DLD1 (cell line): ENCODE results near the gene PPM1H.
"Not testable (repeated sequence)": the region's sequence is repeated elsewhere in the genome, so short reads cannot be mapped to it uniquely, and the experiment has no call there.

ENCODE experiments used
- in situ Hi-C: cut with HindIII; loops from 2 replicates; pipeline ENCODE4 v1.10.0; 2017; ENCODE audit warnings: low sequenced_read_pairs

PPM1H gene

GRCh38 chr12:62776997-62777396 lies 158.0 kb downstream of the PPM1H start:
- in situ Hi-C loops: loop anchor here (25.0 kb wide), 1 partner anchor 315 kb away; the partner anchor contains the start of gene MON2

- in situ Hi-C loops: loop anchor here (25.0 kb wide), 1 partner anchor 314 kb away; the partner anchor contains the start of gene MON2
These were observed 158.4 kb downstream of the PPM1H start for GRCh38 chr12:62776575-62776974.

- in situ Hi-C loops: loop anchor here (25.0 kb wide), 1 partner anchor 312 kb away; the partner anchor contains the start of gene MON2
These were observed 160.2 kb downstream of the PPM1H start for GRCh38 chr12:62774794-62775193.

GRCh38 chr12:62772416-62772955 lies 162.5 kb downstream of the PPM1H start:
- in situ Hi-C loops: no loop called here

- in situ Hi-C loops: no loop called here
These were observed 163.1 kb downstream of the PPM1H start for GRCh38 chr12:62771828-62772227.

GRCh38 chr12:62770381-62770780 lies 164.6 kb downstream of the PPM1H start:
- in situ Hi-C loops: no loop called here

GRCh38 chr12:62769076-62769619 lies 165.8 kb downstream of the PPM1H start:
- in situ Hi-C loops: no loop called here

- in situ Hi-C loops: no loop called here
These were observed 167.0 kb downstream of the PPM1H start for GRCh38 chr12:62767946-62768345.

GRCh38 chr12:62767496-62767895 lies 167.5 kb downstream of the PPM1H start:
- in situ Hi-C loops: no loop called here

GRCh38 chr12:62766496-62766895 lies 168.5 kb downstream of the PPM1H start:
- in situ Hi-C loops: no loop called here

- in situ Hi-C loops: no loop called here
These were observed 170.9 kb downstream of the PPM1H start for GRCh38 chr12:62763861-62764645.

- in situ Hi-C loops: no loop called here
These were observed 171.6 kb downstream of the PPM1H start for GRCh38 chr12:62763312-62763711.

GRCh38 chr12:62762645-62763044 lies 172.3 kb downstream of the PPM1H start:
- in situ Hi-C loops: no loop called here

GRCh38 chr12:62761658-62762057 lies 173.3 kb downstream of the PPM1H start:
- in situ Hi-C loops: no loop called here

- in situ Hi-C loops: no loop called here
These were observed 174.2 kb downstream of the PPM1H start for GRCh38 chr12:62760779-62761178.

GRCh38 chr12:62760341-62760740 lies 174.6 kb downstream of the PPM1H start:
- in situ Hi-C loops: not testable (repeated sequence)

GRCh38 chr12:62758216-62758615 lies 176.7 kb downstream of the PPM1H start:
- in situ Hi-C loops: no loop called here

- in situ Hi-C loops: no loop called here
These were observed 177.9 kb downstream of the PPM1H start for GRCh38 chr12:62757048-62757447.

- in situ Hi-C loops: no loop called here
These were observed 180.2 kb downstream of the PPM1H start for GRCh38 chr12:62754706-62755105.

- in situ Hi-C loops: no loop called here
These were observed 183.2 kb downstream of the PPM1H start for GRCh38 chr12:62751810-62752155.

- in situ Hi-C loops: no loop called here
These were observed 183.8 kb downstream of the PPM1H start for GRCh38 chr12:62750941-62751809.
